ENCODE measurements around the gene LDAF1.
A peak's percentile ranks its signal among the peaks of the same experiment; 100 is the strongest.
"Not testable (repeated sequence)": the region's sequence is repeated elsewhere in the genome, so short reads cannot be mapped to it uniquely, and the experiment has no call there.

The LDAF1 gene

DNA sequence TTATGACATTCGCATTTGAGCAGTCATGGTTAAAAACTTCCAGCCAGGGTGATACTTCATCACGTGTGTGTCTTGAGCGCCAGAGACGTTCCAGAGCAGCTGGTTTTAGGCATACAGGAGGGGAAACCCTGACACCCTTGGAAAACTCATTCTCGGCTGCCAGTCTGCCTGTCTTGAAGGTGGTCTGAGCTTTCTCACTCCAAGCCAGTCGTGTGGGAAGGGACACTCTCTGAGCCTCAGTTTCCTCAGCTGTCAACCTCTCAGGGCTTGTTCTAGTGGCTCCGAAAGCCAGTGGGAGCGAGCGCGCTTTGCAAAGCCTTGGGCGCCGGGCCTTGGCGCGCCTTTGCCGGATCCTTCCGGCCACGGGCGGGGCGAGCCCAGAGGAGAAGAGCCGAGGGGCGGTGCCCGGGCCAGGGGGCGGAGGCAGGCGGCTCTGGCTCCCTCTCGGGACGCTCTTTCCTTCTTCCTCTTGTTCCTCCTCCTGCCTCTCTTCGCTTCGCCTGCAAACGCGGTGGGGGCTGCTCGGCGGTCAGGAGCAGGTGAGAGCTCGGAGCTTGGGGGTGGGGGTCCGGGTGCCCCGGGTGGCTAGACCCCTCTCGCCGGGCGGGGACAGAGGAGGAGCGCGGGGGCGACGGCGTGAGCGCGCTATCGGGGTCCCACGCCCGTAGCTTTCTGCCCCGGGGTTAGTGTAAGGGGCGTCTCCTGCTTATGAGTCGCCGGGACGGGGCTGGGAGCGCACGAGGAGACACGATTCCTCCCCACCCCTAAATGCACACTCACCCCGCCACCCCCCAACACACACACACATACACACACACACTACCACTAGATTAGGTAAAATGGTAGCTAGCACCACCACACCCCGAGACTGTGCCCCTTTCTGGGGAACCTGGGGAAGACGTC lies at the start of gene LDAF1:
Gene LDAF1 (plus strand): TSS at position 467 of the 903 bp plus-strand sequence. CDS start 2,509 bp downstream, outside the sequence.
- peak; percentile 66 for DNase-seq (ENCODE audit: low read depth)

DNA sequence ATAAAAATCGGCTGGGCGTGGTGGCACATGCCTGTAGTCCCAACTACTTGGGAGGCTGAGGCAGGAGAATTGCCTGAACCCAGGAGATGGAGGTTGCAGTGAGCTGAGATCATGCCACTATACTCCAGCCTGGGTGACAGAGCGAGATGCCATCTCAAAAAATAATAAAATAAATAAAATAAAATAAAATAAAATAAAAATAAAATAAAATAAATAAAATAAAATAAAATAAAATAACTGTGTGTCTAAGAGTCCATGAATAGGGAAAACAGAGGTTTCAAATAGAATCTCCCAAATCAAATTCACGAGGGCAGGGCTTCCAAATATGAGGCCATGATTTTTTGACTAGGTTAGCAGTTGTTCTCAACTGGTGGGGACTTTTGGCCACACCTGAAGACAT lies 42.9 kb upstream of the LDAF1 start:
- DNase-seq (ENCODE audit: low read depth), result not testable (repeated sequence)

DNA sequence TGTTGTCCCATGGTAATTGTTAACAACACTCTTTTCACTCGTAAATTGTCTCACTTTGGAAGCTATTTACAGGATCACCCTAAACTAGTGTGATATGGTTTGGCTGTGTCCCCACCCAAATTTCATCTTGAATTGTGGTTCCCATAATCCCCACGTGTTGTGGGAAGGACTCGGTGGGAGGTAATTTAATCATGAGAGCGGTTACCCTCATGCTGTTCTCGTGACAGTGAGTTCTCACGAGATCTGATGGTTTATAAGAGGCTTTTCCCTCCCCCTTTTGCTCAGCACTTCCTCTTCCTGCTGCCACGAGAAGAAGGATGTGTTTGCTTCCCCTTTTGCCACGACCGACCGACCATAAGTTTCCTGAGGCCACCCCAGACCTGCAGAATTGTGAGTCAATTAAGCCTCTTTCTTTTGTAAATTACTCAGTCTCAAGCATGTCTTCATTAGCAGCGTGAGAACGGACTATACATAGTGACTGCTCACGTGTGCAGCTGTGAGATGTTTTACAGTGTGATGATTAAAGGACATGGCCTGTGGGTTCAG lies 42.3 kb upstream of the LDAF1 start:
- no peak for DNase-seq (ENCODE audit: low read depth)

DNA sequence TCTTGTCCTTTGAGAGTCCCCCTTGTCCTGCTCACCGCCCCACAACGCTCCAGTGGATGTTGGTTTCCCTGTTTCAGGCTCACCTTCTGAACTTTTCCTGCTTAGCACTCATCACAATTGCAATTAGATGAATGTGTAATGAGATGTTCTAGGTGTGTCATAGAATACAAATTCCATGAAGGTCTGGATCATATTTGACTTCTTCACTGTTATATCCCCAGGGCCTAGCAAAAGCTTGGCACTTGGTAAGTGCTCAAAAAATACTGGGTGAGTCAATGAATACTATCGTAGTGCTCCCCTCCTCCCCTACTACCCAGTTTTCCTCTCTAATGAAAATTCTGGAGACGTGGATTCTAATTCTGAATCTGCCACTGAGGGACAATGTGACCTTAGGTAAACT lies 40.9 kb upstream of the LDAF1 start:
- no peak for DNase-seq (ENCODE audit: low read depth)

DNA sequence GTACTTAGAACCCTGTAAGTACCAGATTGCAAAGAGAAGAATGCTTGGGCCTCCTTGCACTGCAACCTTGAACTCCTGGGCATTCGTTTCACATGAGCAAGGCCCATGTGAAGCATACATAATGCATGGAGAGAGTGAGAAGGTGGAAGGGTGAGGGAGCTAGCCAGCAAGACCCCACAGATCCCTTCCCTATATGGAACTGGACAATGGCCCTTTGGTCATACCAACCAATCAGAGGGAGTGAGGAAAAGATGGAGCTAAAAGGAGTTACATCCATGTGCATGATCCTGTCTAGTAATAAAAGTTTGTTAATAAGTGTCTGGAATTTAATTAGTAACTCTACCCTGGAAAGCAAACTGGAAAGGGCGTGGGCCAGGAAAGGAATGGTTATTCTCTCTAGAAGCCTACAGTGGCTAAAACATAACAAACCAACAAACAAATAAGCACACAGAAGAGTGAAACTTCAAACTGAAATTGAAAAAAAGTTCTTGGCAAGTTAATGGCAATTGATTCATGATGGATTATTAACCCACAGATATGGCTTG lies 37.4 kb upstream of the LDAF1 start:
- DNase-seq (ENCODE audit: low read depth), result no peak

DNA sequence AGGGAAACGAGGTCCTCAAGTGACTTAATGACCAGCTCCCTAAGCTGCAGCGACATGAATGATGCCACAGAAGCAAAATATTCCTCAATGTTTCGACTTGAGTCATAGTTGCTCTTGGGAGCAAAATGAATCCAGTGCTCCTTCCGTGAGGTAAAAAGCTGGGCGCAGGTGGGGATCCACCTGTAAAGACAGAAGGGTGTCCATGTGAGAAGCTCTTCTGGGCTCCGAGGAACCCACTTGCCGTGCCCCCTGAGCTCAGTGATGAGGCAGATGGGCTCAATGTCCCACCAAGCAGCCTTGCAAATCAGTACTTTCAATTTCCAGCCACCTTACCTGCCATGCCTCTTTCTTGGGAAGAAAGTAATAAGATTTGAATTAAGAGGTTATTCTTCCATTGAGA lies 33.3 kb upstream of the LDAF1 start:
- no peak for DNase-seq (ENCODE audit: low read depth)

DNA sequence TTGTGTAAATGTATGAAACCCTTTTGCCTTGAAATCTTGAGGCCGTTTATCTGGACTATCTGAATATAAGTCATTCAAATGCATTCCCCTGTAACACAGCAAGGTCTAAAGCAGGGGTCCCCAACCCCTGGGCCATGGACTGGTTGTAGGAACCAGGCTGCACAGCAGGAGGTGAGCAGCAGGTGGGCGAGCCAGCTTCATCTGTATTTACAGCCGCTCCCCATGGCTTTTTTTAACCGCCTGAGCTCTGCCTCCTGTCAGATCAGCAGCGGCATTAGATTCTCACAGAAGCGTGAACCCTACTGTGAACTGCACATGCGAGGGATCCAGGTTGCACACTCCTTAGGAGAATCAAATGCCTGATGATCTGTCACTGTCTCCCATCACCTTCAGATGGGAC lies 32.0 kb upstream of the LDAF1 start:
- no peak for DNase-seq (ENCODE audit: low read depth)

DNA sequence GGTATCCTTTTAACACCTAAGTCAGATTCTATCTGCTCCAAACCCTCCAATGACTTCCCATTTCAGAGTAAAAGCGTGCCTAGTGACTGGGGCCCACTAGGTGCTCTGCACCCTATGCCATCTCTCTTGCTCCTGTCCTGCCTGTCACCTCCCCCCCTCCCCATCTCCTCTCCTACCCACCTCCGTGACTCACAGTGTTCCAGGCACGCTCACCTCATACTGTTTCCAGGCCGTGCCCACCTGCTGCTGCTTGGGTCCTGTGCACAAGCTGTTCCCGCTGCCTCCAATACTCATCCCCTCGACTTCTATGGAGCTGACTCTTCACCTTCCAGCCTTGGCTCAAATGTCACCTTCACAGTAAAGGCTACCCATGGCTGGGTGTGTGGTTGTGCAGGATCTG lies 29.5 kb upstream of the LDAF1 start:
- DNase-seq (ENCODE audit: low read depth), result no peak

DNA sequence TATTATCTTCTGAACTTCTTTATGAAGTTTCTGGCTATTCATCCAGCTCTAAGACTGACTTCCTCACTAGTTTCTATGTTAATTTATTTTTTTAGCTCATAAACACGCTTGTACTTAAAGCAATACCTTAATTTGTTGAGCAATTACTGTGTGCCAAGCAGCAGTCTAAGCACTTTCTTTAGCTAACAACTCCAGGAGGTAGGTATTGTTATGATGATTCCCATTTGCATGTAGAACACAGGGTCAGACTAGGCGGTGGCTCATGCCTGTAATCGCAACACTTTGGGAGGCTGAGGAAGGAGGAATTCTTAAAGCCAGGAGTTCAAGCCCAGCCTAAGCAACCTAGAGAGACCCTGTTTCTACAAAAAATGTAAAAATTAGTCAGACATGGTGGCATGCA lies 27.7 kb upstream of the LDAF1 start:
- no peak for DNase-seq (ENCODE audit: low read depth)

DNA sequence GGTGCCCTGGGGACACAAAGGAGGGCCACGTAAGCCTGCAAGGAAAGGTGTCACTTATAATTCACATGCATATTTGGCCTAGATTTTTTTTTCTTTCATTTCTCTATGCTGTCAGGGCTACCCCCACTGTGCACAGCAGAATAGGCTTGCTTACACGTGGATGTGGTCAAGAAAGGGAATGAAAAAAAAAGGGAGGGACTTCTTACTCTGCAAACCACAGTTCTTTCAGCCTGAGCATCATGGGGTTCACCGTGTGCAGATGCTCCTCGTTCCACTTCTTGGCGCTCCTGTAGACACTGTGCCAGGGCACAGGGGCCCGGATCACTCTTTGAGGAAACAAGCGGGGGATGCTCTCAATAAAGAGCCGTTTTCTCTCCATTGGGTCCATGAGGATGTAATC lies 24.4 kb upstream of the LDAF1 start:
- no peak for DNase-seq (ENCODE audit: low read depth)

DNA sequence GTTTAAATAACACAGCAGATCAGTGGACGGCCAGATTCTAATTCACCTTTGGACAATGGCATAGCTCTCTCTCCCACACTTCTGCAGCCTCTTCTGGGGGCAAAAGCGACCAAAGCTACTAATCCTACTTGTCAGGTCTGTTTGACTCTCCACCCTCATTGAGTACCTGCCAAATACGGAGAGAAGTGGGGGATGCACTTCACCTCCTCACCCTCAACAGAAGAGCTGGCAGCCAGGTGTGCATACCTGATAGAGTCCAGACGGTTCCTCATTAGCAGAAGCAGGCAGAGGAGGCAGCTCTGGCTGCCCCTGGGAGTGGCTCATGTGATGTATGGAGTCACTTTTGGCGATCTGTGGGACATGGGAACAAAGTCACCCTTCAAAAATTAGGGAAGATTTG lies 12.7 kb upstream of the LDAF1 start:
- DNase-seq (ENCODE audit: low read depth), result no peak

DNA sequence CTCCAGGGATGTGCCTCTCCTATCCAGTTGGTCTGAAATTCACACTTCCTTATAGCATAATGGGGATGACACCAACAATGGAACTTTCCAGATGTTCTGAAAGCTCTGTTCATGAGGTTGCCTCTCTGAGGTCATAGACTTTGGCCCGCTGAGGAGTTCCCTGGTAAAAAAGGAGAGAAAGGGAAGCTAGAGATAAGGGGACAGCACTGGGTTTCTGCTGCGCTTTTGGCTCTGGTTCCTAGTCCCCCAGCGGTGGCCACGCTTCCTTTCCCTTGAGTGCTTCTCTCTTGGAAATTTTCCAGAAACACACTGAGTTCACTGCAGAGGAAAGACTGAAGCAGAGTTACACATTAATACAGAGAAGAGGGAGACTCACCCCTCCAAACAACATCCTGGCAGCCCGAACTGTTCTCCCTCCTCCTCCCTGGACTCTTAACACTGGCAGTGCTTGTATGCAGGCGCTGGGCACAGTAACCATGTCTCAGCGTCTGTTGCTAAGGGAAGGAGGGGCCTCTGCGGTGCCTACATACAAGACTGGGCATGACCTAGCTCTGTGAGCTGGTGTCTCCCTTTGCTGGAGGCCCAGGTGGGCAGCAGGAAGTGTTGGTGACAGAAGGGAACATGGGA lies 8.0 kb upstream of the LDAF1 start, which contains the start of gene DNAH3:
Gene DNAH3 (minus strand): TSS at position 472 of the 627 bp plus-strand sequence. CDS start 527 bp downstream, outside the sequence.
- no peak for DNase-seq (ENCODE audit: low read depth)

DNA sequence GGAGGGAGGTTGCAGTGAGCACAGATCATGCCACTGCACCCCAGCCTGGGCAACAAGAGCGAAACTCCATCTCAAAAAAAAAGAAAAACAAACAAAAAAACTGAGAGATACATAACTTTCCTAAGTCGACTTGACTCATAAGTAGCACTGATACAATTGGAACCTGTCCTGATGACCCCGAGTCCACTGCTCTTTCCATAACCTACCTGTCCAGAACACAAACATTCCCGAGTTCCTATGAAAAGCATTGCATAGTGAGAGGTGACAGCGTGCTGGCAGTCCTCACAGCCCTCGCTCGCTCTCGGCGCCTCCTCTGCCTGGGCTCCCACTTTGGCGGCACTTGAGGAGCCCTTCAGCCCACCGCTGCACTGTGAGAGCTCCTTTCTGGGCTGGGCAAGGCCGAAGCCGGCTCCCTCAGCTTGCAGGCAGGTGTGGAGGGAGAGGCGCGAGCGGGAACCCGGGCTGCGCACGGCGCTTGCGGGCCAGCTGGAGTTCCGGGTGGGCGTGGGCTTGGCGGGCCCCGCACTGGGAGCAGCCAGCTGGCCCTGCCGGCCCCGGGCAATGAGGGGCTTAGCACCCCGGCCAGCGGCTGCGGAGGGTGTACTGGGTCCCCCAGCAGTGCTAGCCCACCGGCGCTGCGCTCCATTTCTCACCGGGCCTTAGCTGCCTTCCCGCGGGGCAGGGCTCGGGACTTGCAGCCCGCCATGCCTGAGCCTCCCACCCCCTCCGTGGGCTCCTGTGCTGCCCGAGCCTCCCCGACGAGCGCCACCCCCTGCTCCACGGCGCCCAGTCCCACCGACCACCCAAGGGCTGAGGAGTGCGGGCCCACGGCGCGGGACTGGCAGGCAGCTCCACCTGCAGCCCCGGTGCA lies 6.1 kb upstream of the LDAF1 start:
- DNase-seq (ENCODE audit: low read depth), result not testable (repeated sequence)

DNA sequence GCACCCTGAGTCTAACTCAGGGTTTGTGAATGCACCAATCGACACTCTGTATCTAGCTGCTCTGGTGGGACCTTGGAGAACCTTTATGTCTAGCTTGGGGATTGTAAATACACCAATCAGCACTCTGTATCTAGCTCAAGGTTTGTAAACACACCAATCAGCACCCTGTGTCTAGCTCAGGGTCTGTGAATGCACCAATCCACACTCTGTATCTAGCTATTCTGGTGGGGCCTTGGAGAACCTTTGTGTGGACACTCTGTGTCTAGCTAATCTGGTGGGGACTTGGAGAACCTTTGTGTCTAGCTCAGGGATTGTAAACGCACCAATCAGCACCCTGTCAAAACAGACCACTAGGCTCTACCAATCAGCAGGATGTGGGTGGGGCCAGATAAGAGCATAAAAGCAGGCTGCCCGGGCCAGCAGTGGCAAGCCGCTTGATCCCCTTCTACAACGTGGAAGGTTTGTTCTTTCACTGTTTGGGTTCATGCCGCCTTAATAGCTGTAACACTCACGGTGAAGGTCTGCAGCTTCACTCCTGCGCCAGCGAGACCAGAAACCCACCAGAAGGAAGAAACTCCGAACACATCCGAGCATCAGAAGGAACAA lies 5.2 kb upstream of the LDAF1 start:
- not testable (repeated sequence) for DNase-seq (ENCODE audit: low read depth)

DNA sequence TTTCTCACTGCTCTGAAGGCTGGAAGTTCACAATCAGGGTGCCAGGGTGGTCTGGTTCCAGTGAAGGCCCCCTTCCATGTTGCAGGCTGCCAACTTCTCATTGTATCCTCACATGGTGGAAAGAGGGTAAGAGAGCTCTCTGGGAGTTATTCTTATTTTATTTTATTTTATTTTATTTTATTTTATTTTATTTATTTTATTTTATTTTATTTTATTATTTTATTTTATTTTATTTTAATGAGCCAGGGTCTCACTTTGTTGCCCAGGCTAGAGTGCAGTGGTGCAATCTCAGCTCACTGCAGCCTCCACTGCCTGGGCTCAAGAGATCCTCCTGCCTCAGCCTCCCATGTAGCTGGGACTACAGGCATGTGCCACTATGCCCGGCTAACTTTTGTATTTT lies 2.5 kb upstream of the LDAF1 start:
- not testable (repeated sequence) for DNase-seq (ENCODE audit: low read depth)

DNA sequence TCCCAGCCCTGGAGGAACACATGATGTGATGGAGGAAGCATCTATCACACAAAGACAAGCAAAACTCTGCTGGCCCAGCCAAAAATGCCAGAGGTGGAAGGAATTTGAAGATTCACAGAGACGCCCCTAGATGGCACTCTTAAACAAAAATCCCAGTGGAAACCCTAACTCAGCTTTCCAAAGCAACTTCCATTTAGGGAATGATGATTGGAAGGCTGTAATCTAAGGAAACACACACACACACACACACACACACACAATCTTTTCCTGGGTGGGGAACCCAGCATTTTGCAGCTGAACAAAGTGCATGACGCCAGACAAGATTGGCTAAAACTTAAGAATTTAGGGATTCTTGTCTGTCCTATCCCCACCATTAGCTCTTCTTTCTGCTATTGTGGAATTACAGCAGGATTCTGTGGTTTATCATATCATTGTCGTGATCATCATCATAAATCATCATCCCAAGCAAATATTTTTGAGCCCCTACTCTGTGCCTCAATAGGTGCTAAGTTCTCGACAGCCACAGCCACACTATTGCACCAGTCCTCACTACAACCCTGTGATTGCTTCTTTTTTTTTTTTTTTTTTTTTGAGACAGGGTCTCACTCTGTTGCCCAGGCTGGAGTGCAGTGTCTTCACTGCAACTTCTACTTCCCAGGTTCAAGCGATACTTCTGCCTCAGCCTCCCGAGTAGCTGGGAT lies 1.6 kb upstream of the LDAF1 start:
- no peak for DNase-seq (ENCODE audit: low read depth)

DNA sequence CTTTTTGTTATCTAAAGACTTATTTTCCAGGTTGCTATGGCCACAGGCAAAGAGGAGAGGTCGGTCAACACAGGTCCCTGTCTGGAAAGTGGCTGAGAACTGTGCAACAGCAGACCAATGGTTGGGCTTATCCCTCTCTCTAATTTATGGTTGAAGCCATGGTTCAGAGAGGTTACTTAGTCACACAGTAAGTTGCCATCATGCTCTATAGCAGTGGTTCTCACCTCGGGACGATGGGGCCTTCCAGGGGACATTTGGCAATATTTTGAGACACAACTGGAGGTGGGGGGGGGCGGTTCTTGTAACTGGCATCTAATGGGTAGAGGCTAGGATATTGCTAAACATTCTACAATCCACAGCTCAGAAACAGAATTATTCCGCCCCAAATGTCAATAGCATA lies 842 bp upstream of the LDAF1 start:
- DNase-seq (ENCODE audit: low read depth), result no peak

DNA sequence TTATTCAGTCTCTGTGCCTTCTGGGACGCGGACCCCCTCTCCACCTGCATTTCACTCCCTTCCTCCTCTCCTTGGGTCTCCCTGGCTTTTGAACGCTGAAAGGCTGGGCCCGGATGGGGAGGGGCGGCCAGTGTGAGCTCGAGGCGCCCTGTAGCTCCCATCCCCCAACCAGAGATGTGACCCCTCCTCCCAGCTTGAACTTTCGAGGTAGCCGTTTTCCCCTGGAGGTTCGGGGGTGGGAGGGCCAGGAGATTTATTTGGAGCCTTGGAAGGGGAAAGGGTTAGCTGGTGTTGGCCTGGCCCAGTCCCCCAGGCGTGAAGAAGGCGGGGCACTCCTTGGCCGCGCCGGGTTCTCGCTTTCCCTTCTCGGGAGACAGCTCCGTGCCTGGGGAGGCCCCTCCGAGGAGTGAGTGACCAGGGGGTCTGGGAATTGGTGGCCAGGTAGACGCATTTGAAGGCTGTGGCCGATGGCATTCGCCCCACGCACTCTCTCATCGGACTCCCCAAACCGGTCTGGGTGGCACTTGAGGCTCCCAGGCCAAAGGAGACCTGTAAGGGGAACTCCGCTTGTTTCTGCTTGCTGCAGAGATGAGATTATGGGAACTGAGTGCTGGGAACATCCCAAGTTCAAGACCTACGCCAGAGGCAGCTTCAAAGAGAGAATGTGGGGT lies 942 bp downstream of the LDAF1 start:
- DNase-seq (ENCODE audit: low read depth), result no peak

DNA sequence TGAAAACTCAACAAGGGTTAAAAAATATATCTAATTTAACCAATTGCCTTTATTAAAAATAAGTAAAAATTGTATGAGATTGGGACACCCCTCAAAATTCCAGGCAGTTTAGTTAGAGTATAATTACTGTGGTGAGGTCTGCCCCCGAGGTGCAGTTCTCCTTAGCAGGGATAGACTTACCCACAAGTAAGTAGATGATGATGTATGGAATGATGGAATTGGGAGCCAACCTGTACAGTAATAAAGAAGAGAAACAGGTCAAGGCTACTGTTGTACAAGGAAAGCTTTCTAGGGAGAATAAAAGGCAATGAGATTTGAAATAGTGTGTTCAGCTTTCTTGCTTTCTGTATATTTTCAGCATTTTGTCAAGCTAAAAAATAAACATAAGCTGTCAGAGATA lies 1.8 kb downstream of the LDAF1 start:
- no peak for DNase-seq (ENCODE audit: low read depth)

DNA sequence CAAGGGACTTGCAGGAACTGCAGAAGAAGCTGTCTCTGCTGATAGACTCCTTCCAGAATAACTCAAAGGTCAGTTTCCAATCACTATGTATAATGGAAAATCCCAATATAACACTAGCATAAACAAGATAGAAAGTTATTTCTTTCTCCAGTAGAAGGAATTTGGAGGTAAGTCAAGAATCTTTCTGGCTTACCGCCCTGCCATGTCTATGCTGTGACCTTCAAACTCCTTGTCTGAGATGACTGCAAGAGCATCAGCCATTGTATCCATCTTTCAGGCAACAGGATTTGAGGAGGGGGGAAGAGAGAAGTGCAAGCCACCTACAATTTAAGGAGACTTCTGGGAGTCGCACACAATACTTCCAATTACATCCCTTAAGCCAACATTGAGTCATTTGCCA lies 2.7 kb downstream of the LDAF1 start:
- DNase-seq (ENCODE audit: low read depth), result no peak

Data from stimulated activated CD4-positive, alpha-beta T cell treated with anti-CD3 and anti-CD28 coated beads, Interleukin-2, amount 100 ng/mL, for 4 hours (primary cell).